PFSK-1 (cell line): Measurements from ENCODE around the gene QKI.

Experiments used
- FOXP2 ChIP-seq: optimal IDR thresholded peaks from 2 replicates; pipeline ENCODE3; 2011; ENCODE audit warnings: borderline replicate concordance, control low read depth, inconsistent platforms; ENCODE audit not compliant: insufficient read depth; ENCODE audit errors: extremely low read length, extremely low read depth
- POLR2AphosphoS5 ChIP-seq: IDR thresholded peaks from 2 replicates; pipeline ENCODE4 v1.6.1; 2012; ENCODE audit warnings: low read depth, mild to moderate bottlenecking, control low read depth, low read length, moderate library complexity
- SIN3A ChIP-seq: IDR thresholded peaks from 2 replicates; pipeline ENCODE4 v1.6.1; 2012; ENCODE audit warnings: mild to moderate bottlenecking, low read length, moderate library complexity, borderline replicate concordance; ENCODE audit not compliant: insufficient read depth
- TAF1 ChIP-seq: IDR thresholded peaks from 2 replicates; pipeline ENCODE4 v1.6.1; 2012; ENCODE audit warnings: low read length, control low read depth, borderline replicate concordance; ENCODE audit not compliant: insufficient read depth
- TF ChIP-seq, protein P1 (sequence below), 2 experiments: IDR thresholded peaks; 2 replicates each; pipeline versions ENCODE4 v1.6.1 to v1.8.0; 2011 to 2012; ENCODE audit warnings: low read depth in 2 of 2, low read length in 2 of 2, control low read depth in 1 of 2, inconsistent platforms in 1 of 2, mild to moderate bottlenecking in 1 of 2, moderate library complexity in 1 of 2; ENCODE audit not compliant: insufficient read depth in 1 of 2

DNA sequence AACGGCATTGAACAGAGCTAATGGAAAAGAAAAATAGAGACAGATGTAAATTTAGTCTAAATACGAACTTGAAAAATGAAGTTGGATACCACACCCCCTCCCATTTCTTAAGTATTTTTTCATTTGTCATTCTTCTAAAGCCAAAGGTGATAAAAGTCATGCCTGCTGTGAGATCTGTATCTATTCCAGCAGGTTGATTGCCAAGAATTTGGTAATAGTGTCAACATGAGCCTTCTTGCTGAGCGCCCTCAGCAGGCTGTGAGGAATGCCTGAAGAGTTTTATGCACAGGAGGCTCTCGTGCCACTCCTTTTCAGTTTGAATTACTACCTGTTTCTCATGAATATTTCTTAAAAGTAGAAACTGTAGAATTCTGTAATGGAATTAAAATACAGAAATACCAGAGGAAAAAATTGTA lies 165.4 kb downstream of the QKI start:
- TF ChIP-seq, protein P1, sequence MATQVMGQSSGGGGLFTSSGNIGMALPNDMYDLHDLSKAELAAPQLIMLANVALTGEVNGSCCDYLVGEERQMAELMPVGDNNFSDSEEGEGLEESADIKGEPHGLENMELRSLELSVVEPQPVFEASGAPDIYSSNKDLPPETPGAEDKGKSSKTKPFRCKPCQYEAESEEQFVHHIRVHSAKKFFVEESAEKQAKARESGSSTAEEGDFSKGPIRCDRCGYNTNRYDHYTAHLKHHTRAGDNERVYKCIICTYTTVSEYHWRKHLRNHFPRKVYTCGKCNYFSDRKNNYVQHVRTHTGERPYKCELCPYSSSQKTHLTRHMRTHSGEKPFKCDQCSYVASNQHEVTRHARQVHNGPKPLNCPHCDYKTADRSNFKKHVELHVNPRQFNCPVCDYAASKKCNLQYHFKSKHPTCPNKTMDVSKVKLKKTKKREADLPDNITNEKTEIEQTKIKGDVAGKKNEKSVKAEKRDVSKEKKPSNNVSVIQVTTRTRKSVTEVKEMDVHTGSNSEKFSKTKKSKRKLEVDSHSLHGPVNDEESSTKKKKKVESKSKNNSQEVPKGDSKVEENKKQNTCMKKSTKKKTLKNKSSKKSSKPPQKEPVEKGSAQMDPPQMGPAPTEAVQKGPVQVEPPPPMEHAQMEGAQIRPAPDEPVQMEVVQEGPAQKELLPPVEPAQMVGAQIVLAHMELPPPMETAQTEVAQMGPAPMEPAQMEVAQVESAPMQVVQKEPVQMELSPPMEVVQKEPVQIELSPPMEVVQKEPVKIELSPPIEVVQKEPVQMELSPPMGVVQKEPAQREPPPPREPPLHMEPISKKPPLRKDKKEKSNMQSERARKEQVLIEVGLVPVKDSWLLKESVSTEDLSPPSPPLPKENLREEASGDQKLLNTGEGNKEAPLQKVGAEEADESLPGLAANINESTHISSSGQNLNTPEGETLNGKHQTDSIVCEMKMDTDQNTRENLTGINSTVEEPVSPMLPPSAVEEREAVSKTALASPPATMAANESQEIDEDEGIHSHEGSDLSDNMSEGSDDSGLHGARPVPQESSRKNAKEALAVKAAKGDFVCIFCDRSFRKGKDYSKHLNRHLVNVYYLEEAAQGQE (IDR thresholded peaks at IDR 0.05; ENCODE audit: insufficient read depth in 1 of 2, low read depth in 2 of 2, low read length in 2 of 2), result no peak
- TF ChIP-seq POLR2AphosphoS5 (no peak), TAF1 (no peak), SIN3A (no peak), FOXP2 (no peak)
